ENCODE data around the gene C19orf73.

DNA sequence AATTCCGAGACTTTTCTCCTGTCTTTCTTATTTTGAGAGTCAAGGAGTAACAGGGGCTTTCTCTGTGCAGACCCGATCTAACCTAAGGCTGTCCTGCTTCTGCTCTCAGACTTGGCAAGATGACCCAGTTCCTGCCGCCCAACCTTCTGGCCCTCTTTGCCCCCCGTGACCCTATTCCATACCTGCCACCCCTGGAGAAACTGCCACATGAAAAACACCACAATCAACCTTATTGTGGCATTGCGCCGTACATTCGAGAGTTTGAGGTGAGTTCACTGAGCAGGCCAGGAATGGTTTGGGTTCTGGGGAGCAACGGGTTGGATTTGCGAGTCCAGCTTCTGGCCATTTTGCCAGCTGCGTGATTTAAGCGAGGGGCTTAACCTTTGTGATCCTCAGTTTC is 32.6 kb downstream of the C19orf73 start:
- TF ChIP-seq, protein P1, sequence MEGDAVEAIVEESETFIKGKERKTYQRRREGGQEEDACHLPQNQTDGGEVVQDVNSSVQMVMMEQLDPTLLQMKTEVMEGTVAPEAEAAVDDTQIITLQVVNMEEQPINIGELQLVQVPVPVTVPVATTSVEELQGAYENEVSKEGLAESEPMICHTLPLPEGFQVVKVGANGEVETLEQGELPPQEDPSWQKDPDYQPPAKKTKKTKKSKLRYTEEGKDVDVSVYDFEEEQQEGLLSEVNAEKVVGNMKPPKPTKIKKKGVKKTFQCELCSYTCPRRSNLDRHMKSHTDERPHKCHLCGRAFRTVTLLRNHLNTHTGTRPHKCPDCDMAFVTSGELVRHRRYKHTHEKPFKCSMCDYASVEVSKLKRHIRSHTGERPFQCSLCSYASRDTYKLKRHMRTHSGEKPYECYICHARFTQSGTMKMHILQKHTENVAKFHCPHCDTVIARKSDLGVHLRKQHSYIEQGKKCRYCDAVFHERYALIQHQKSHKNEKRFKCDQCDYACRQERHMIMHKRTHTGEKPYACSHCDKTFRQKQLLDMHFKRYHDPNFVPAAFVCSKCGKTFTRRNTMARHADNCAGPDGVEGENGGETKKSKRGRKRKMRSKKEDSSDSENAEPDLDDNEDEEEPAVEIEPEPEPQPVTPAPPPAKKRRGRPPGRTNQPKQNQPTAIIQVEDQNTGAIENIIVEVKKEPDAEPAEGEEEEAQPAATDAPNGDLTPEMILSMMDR (conservative IDR thresholded peaks at IDR 0.05 in 1 of 2, IDR thresholded peaks at IDR 0.05 in 1 of 2; ENCODE audit: low read depth in 1 of 2, low read length in 2 of 2): no peak
- TF ChIP-seq EZH2 (IDR thresholded peaks at IDR 0.05; ENCODE audit: low read length, missing control alignments): no peak
